ENCODE data around the gene RNASE12. TPM values are rescaled to one million over a fixed set of nuclear protein-coding genes. Genes with fewer than 3 reads are reported as not detected.

The RNASE12 gene
- total and polyA plus RNA-seq, 9 of the 15 experiments (the other 6 are each of a cell fraction or from before 2014, with no cell fraction given), result 0.24 TPM; not detected in 8

DNA sequence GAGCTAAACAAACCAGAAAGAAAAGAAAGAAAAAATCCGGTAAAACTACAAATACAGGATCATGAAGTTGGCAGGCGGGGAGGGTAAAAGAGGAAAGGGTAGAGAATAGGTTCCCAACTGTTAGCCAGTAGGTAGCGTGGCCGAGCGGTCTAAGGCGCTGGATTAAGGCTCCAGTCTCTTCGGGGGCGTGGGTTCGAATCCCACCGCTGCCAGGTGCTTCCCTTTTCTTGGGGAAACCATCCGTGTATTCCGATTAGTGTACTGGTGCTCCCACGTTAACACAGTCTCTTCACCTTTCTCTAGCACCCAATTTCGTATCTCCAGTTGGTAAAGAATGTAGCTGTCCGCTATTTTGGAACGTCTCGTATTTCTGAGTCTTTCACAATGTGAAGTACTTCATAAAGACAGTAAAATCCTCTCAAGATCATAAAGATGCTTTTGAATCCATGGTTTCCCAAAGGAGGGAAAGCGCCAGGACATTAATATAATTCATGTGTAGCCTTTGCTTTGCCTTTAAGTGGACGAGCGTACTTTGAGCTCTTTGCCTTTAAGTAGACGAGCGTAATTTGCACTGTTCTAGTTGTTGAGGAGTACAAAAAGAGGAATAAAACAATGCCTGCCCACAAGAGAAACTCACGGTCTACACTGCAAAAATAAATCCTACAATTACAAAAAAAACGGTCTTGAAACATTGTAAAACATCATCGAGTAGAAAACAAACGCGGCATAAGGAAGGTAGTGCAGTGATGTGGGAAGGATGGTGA lies 19.0 kb upstream of the RNASE12 start:
- H3K9ac ChIP-seq (ENCODE audit: insufficient read depth in 1 of 2, low read depth in 2 of 2, low read length in 2 of 2), result peak overlapping the region; percentile 74 to 93
- CTCF ChIA-PET (ENCODE audit: low intra/inter-chr PET ratio), result interaction anchor here (1.1 to 3.4 kb wide), 5 partner anchors 79 to 430 kb away, joined by 3 to 49 read pairs (median 14); no protein-coding TSS in a partner anchor
- no peak for TF ChIP-seq ZNF766 (CRISPR knock-in tag; conservative IDR thresholded peaks at IDR 0.05)
- TF ChIP-seq ZNF146 (CRISPR knock-in tag; IDR thresholded peaks at IDR 0.05; ENCODE audit: unreplicated experiment), result no peak
- TF ChIP-seq MIER1 (IDR thresholded peaks at IDR 0.05; ENCODE audit: low read depth), result no peak
- TF ChIP-seq RBM15 (IDR thresholded peaks at IDR 0.05; ENCODE audit: insufficient read depth, low read length), result no peak
- TF ChIP-seq SMARCB1 (IDR thresholded peaks at IDR 0.05; ENCODE audit: insufficient read length, low read depth), result no peak
- TF ChIP-seq RBFOX2 (IDR thresholded peaks at IDR 0.05; ENCODE audit: low read depth, low read length), result no peak; the same call in 1 of the 2 replicates
- no peak for TF ChIP-seq ZNF668 (CRISPR knock-in tag; IDR thresholded peaks at IDR 0.05)
- no peak for TF ChIP-seq MXI1 (IDR thresholded peaks at IDR 0.05; ENCODE audit: low read depth, low read length)
- TF ChIP-seq POU5F1 (IDR thresholded peaks at IDR 0.05; ENCODE audit: borderline replicate concordance, low read depth, low read length, partially characterized antibody), result no peak
- TF ChIP-seq, protein P1, sequence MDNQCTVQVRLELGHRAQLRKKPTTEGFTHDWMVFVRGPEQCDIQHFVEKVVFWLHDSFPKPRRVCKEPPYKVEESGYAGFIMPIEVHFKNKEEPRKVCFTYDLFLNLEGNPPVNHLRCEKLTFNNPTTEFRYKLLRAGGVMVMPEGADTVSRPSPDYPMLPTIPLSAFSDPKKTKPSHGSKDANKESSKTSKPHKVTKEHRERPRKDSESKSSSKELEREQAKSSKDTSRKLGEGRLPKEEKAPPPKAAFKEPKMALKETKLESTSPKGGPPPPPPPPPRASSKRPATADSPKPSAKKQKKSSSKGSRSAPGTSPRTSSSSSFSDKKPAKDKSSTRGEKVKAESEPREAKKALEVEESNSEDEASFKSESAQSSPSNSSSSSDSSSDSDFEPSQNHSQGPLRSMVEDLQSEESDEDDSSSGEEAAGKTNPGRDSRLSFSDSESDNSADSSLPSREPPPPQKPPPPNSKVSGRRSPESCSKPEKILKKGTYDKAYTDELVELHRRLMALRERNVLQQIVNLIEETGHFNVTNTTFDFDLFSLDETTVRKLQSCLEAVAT (IDR thresholded peaks at IDR 0.05), result no peak
- TF ChIP-seq, protein P2, sequence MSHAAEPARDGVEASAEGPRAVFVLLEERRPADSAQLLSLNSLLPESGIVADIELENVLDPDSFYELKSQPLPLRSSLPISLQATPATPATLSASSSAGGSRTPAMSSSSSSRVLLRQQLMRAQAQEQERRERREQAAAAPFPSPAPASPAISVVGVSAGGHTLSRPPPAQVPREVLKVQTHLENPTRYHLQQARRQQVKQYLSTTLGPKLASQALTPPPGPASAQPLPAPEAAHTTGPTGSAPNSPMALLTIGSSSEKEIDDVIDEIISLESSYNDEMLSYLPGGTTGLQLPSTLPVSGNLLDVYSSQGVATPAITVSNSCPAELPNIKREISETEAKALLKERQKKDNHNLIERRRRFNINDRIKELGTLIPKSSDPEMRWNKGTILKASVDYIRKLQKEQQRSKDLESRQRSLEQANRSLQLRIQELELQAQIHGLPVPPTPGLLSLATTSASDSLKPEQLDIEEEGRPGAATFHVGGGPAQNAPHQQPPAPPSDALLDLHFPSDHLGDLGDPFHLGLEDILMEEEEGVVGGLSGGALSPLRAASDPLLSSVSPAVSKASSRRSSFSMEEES (CRISPR knock-in tag; IDR thresholded peaks at IDR 0.05), result no peak
- no peak for TF ChIP-seq SNRNP70 (optimal IDR thresholded peaks at IDR 0.05; ENCODE audit: low read depth, low read length)
- TF ChIP-seq MCM7 (IDR thresholded peaks at IDR 0.05), result no peak
- TF ChIP-seq, protein P3, sequence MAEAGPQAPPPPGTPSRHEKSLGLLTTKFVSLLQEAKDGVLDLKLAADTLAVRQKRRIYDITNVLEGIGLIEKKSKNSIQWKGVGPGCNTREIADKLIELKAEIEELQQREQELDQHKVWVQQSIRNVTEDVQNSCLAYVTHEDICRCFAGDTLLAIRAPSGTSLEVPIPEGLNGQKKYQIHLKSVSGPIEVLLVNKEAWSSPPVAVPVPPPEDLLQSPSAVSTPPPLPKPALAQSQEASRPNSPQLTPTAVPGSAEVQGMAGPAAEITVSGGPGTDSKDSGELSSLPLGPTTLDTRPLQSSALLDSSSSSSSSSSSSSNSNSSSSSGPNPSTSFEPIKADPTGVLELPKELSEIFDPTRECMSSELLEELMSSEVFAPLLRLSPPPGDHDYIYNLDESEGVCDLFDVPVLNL (CRISPR knock-in tag; IDR thresholded peaks at IDR 0.05; ENCODE audit: low read depth), result no peak
- no peak for TF ChIP-seq ZKSCAN3 (CRISPR knock-in tag; IDR thresholded peaks at IDR 0.05)
- no peak for TF ChIP-seq SPI1 (IDR thresholded peaks at IDR 0.05; ENCODE audit: borderline replicate concordance, low read depth, low read length)
- no peak for TF ChIP-seq HCFC1 (IDR thresholded peaks at IDR 0.05; ENCODE audit: low read depth, low read length)
- no peak for TF ChIP-seq RBM14 (IDR thresholded peaks at IDR 0.05; ENCODE audit: borderline replicate concordance, insufficient read depth, low read depth, low read length)
- no peak for TF ChIP-seq ZNF184 (CRISPR knock-in tag; IDR thresholded peaks at IDR 0.05)

More for the DNA sequence above, 19.0 kb upstream of the RNASE12 start:
- DNase-seq (ENCODE audit: extremely low read depth in 1 of 4, low spot score in 3 of 4) (peak; percentile 40 to 85 (median 62)), ATAC-seq (peak; percentile 70), FAIRE-seq (peak; percentile 52)
- Histone ChIP-seq H3K4me3 (peak overlapping the region; percentile 80), H3K9me3 (replicated peaks; ENCODE audit: control insufficient read depth, insufficient read depth, low read depth, low read length) (no peaks in the 10 kb centered on the region), H2AFZ (ENCODE audit: low read depth, low read length) (peak overlapping the region; percentile 94), H3K36me3 (ENCODE audit: control insufficient read depth, insufficient read depth, low read length) (no peaks in the 10 kb centered on the region), H3K27ac (ENCODE audit: extremely low read depth, low read depth, low read length) (peak overlapping the region; percentile 64), H3K79me2 (ENCODE audit: control insufficient read depth, insufficient read depth, low read length) (no peaks in the 10 kb centered on the region), H4K20me1 (replicated peaks; ENCODE audit: control insufficient read depth, insufficient read depth, low read length) (no peaks in the 10 kb centered on the region), H3K27me3 (ENCODE audit: control insufficient read depth in 2 of 2, insufficient read depth in 2 of 2, low read length in 2 of 2) (no peaks in the 10 kb centered on the region), H3K4me2 (ENCODE audit: insufficient read depth, low read length) (peak overlapping the region; percentile 89), H3K4me1 (replicated peaks in 1 of 2; ENCODE audit: control insufficient read depth in 2 of 2, insufficient read depth in 2 of 2, low read length in 2 of 2) (peaks cover 0 to 14% of the 10 kb centered on the region in 2 experiments; a peak in 2 of 5 replicates), H3K9me1 (ENCODE audit: control insufficient read depth, insufficient read depth, low read length) (no peaks in the 10 kb centered on the region)
- in situ Hi-C loops (cut with MboI), result loop anchor here (5.0 kb wide), 2 partner anchors 82 to 283 kb away; no protein-coding TSS in a partner anchor
- POLR2A ChIA-PET, result interaction anchor here (1.6 kb wide), 1 partner anchor 280 kb away, joined by 3 read pairs; no protein-coding TSS in a partner anchor
- TSS peak; percentile 100 for BruUV-seq (replicated peaks)
- 4% methylated on average over 26 of the region's 27 CpGs for WGBS (ENCODE audit: insufficient coverage, low coverage, missing lambda C conversion rate)
- intact Hi-C loops (cut with micrococcal nuclease), result no loop called here

All from K562 (cell line).